Measurements from ENCODE around the gene GMFB. TPM values are rescaled to one million over a fixed set of nuclear protein-coding genes. Genes with fewer than 3 reads are reported as not detected.
A peak's percentile ranks its signal among the peaks of the same experiment; 100 is the strongest.

GMFB gene
- total RNA-seq, 1 donor from 2014 or later, result 41.1 TPM

GRCh38 chr14:54509546-54510501, 21.0 kb upstream of the GMFB start, which contains the start of gene CGRRF1:
TSS of gene CGRRF1 (plus strand) at chr14:54509906. CDS start at chr14:54509960, 54 bp downstream.
- peaks cover 29% of the 10 kb centered on the region for H3K4me1 Mint-ChIP-seq
- H3K9me3 Mint-ChIP-seq, result no peaks in the 10 kb centered on the region
- DNase-seq, result peak; percentile 99
- peaks cover 6% of the 10 kb centered on the region for H3K36me3 Mint-ChIP-seq (ENCODE audit: low read depth)
- H3K27ac Mint-ChIP-seq, result peak within 1 kb of the TSS; percentile 88
- H3K4me3 Mint-ChIP-seq, result peak within 1 kb of the TSS; percentile 96
- intact Hi-C loops (cut with micrococcal nuclease), result loop anchor here (1.0 to 5.0 kb wide), 5 partner anchors 21 to 263 kb away; partner anchors contain the start of genes CDKN3 and CNIH1
- peaks cover 8% of the 10 kb centered on the region for H3K27me3 Mint-ChIP-seq

- DNase-seq, result no peak
- Mint-ChIP-seq H3K27ac (no peak overlapping the region), H3K36me3 (ENCODE audit: low read depth) (no peaks in the 10 kb centered on the region), H3K4me3 (no peak overlapping the region), H3K27me3 (peaks cover 27% of the 10 kb centered on the region), H3K9me3 (no peaks in the 10 kb centered on the region), H3K4me1 (no peaks in the 10 kb centered on the region)
- intact Hi-C loops (cut with micrococcal nuclease), result no loop called here
These were observed 14.7 kb upstream of the GMFB start for GRCh38 chr14:54503486-54503885.

- intact Hi-C loops (cut with micrococcal nuclease), result no loop called here
These were observed 13.8 kb upstream of the GMFB start for GRCh38 chr14:54502602-54503001.

GRCh38 chr14:54501480-54501879, 12.7 kb upstream of the GMFB start:
- no peaks in the 10 kb centered on the region for H3K36me3 Mint-ChIP-seq (ENCODE audit: low read depth)
- no peaks in the 10 kb centered on the region for H3K4me1 Mint-ChIP-seq
- peaks cover 31% of the 10 kb centered on the region for H3K27me3 Mint-ChIP-seq
- no peak overlapping the region for H3K27ac Mint-ChIP-seq
- H3K4me3 Mint-ChIP-seq, result no peak overlapping the region
- peak; percentile 53 for DNase-seq
- intact Hi-C loops (cut with micrococcal nuclease), result no loop called here
- no peaks in the 10 kb centered on the region for H3K9me3 Mint-ChIP-seq

More at GRCh38 chr14:54502602-54503001, 13.8 kb upstream of the GMFB start:
- Mint-ChIP-seq H3K4me1 (no peaks in the 10 kb centered on the region), H3K9me3 (no peaks in the 10 kb centered on the region), H3K36me3 (ENCODE audit: low read depth) (no peaks in the 10 kb centered on the region), H3K27ac (no peak overlapping the region), H3K4me3 (no peak overlapping the region), H3K27me3 (peaks cover 33% of the 10 kb centered on the region)
- no peak for DNase-seq

GRCh38 chr14:54500744-54501143, 12.0 kb upstream of the GMFB start:
- no peak overlapping the region for H3K27ac Mint-ChIP-seq
- no peak overlapping the region for H3K4me3 Mint-ChIP-seq
- intact Hi-C loops (cut with micrococcal nuclease), result no loop called here
- peaks cover 30% of the 10 kb centered on the region for H3K27me3 Mint-ChIP-seq
- no peaks in the 10 kb centered on the region for H3K36me3 Mint-ChIP-seq (ENCODE audit: low read depth)
- DNase-seq, result no peak
- no peaks in the 10 kb centered on the region for H3K4me1 Mint-ChIP-seq
- H3K9me3 Mint-ChIP-seq, result no peaks in the 10 kb centered on the region

- intact Hi-C loops (cut with micrococcal nuclease), result no loop called here
- H3K9me3 Mint-ChIP-seq, result no peaks in the 10 kb centered on the region
These were observed 9.8 kb upstream of the GMFB start for GRCh38 chr14:54498579-54498978.

GRCh38 chr14:54498095-54498531, 9.3 kb upstream of the GMFB start:
- no peaks in the 10 kb centered on the region for H3K4me1 Mint-ChIP-seq
- no peak overlapping the region for H3K4me3 Mint-ChIP-seq
- H3K36me3 Mint-ChIP-seq (ENCODE audit: low read depth), result no peaks in the 10 kb centered on the region
- H3K27me3 Mint-ChIP-seq, result peaks cover 28% of the 10 kb centered on the region
- intact Hi-C loops (cut with micrococcal nuclease), result no loop called here
- no peak overlapping the region for H3K27ac Mint-ChIP-seq
- no peaks in the 10 kb centered on the region for H3K9me3 Mint-ChIP-seq
- DNase-seq, result no peak

More at GRCh38 chr14:54498579-54498978, 9.8 kb upstream of the GMFB start:
- Mint-ChIP-seq H3K4me1 (no peaks in the 10 kb centered on the region), H3K4me3 (no peak overlapping the region), H3K27me3 (peaks cover 27% of the 10 kb centered on the region), H3K36me3 (ENCODE audit: low read depth) (no peaks in the 10 kb centered on the region), H3K27ac (no peak overlapping the region)
- DNase-seq, result no peak

GRCh38 chr14:54497224-54497623, 8.4 kb upstream of the GMFB start:
- Mint-ChIP-seq H3K27ac (no peak overlapping the region), H3K4me1 (no peaks in the 10 kb centered on the region), H3K9me3 (no peaks in the 10 kb centered on the region), H3K27me3 (peaks cover 26% of the 10 kb centered on the region), H3K36me3 (ENCODE audit: low read depth) (no peaks in the 10 kb centered on the region), H3K4me3 (no peak overlapping the region)
- intact Hi-C loops (cut with micrococcal nuclease), result no loop called here
- DNase-seq, result no peak

GRCh38 chr14:54493293-54493692, 4.5 kb upstream of the GMFB start:
- intact Hi-C loops (cut with micrococcal nuclease), result no loop called here
- no peaks in the 10 kb centered on the region for H3K9me3 Mint-ChIP-seq
- H3K4me1 Mint-ChIP-seq, result peaks cover 13% of the 10 kb centered on the region
- peaks cover 8% of the 10 kb centered on the region for H3K27me3 Mint-ChIP-seq
- H3K36me3 Mint-ChIP-seq (ENCODE audit: low read depth), result peaks cover under 1% of the 10 kb centered on the region
- no peak overlapping the region for H3K4me3 Mint-ChIP-seq
- DNase-seq, result peak; percentile 53
- H3K27ac Mint-ChIP-seq, result no peak overlapping the region

- DNase-seq, result no peak
- intact Hi-C loops (cut with micrococcal nuclease), result no loop called here
- Mint-ChIP-seq H3K36me3 (ENCODE audit: low read depth) (peaks cover 7% of the 10 kb centered on the region), H3K27ac (no peak overlapping the region), H3K4me1 (peaks cover 32% of the 10 kb centered on the region), H3K9me3 (no peaks in the 10 kb centered on the region), H3K4me3 (no peak overlapping the region), H3K27me3 (peaks cover 3% of the 10 kb centered on the region)
These were observed 1.8 kb upstream of the GMFB start for GRCh38 chr14:54490445-54491175.

- H3K4me1 Mint-ChIP-seq, result peaks cover 39% of the 10 kb centered on the region
- H3K4me3 Mint-ChIP-seq, result peak overlapping the region; percentile 89
- peak overlapping the region; percentile 86 for H3K27ac Mint-ChIP-seq
- no peaks in the 10 kb centered on the region for H3K9me3 Mint-ChIP-seq
- intact Hi-C loops (cut with micrococcal nuclease), result loop anchor here (1.0 to 10.0 kb wide), 4 partner anchors 19 to 535 kb away; partner anchors contain the start of genes CDKN3, CGRRF1, GCH1 and SOCS4
- peak; percentile 53 for DNase-seq
- peaks cover 10% of the 10 kb centered on the region for H3K36me3 Mint-ChIP-seq (ENCODE audit: low read depth)
- peaks cover 3% of the 10 kb centered on the region for H3K27me3 Mint-ChIP-seq
These were observed 1.1 kb upstream of the GMFB start for GRCh38 chr14:54489731-54490444.

- Mint-ChIP-seq H3K36me3 (ENCODE audit: low read depth) (peaks cover 12% of the 10 kb centered on the region), H3K27ac (peak overlapping the region; percentile 86), H3K9me3 (no peaks in the 10 kb centered on the region), H3K27me3 (peaks cover 3% of the 10 kb centered on the region), H3K4me1 (peaks cover 45% of the 10 kb centered on the region), H3K4me3 (peak overlapping the region; percentile 89)
- no peak for DNase-seq
- intact Hi-C loops (cut with micrococcal nuclease), result loop anchor here (1.0 to 10.0 kb wide), 4 partner anchors 20 to 536 kb away; partner anchors contain the start of genes CDKN3, CGRRF1, GCH1 and SOCS4
These were observed 521 bp upstream of the GMFB start for GRCh38 chr14:54489318-54489683.

- Mint-ChIP-seq H3K36me3 (ENCODE audit: low read depth) (peaks cover 19% of the 10 kb centered on the region), H3K4me3 (peak overlapping the region; percentile 89), H3K4me1 (peaks cover 50% of the 10 kb centered on the region), H3K27me3 (peaks cover 2% of the 10 kb centered on the region), H3K27ac (peak overlapping the region; percentile 80), H3K9me3 (no peaks in the 10 kb centered on the region)
- DNase-seq, result no peak
- intact Hi-C loops (cut with micrococcal nuclease), result loop anchor here (1.0 to 10.0 kb wide), 3 partner anchors 47 to 537 kb away; partner anchors contain the start of genes CNIH1, GCH1, SOCS4 and WDHD1
These were observed 498 bp downstream of the GMFB start for GRCh38 chr14:54488318-54488645.

Measured in activated CD4-positive, alpha-beta T cell treated with anti-CD3 and anti-CD28 coated beads, Interleukin-2, amount 10 ng/mL, durations not matched to agents 24 days and 14 days (primary cell).